Brain microvascular endothelial cell (primary cell): ENCODE data around the gene RHOV.

Source experiments
- DNase-seq: peaks from one replicate; pipeline ENCODE4 v3.0.0-alpha.2; 2020
- H3K27ac ChIP-seq: fragments of 250-450 bp; sonication (Bioruptor Pico); 2 replicates; pipeline ENCODE4 v1.5.1; 2020; ENCODE audit warnings: mild to moderate bottlenecking, moderate library complexity
- H3K27me3 ChIP-seq: fragments of 250-450 bp; sonication (Bioruptor Pico); replicated peaks from 2 replicates; pipeline ENCODE4 v1.5.1; 2020; ENCODE audit warnings: mild to moderate bottlenecking
- H3K36me3 ChIP-seq: fragments of 250-450 bp; sonication (Bioruptor Pico); replicated peaks from 2 replicates; pipeline ENCODE4 v1.5.1; 2020; ENCODE audit warnings: mild to moderate bottlenecking
- H3K4me3 ChIP-seq: 2 replicates; pipeline ENCODE4 v1.5.1; 2011; ENCODE audit warnings: low read depth, mild to moderate bottlenecking, control low read depth, low read length, moderate library complexity
- in situ Hi-C: cut with HindIII; loops from 2 replicates; pipeline ENCODE4 v1.10.0; 2017; ENCODE audit warnings: low sequenced_read_pairs, low pct_ligation_motif_present
- TF ChIP-seq, protein P1 (sequence below): IDR thresholded peaks from 2 replicates; pipeline ENCODE4 v1.5.1; 2011; ENCODE audit warnings: low read depth, mild to moderate bottlenecking, moderate library complexity, low read length, control low read depth, inconsistent platforms; ENCODE audit errors: missing control alignments

Gene RHOV

GRCh38 chr15:40918146-40918798 is 44.2 kb upstream of the RHOV start:
- TF ChIP-seq, protein P1, sequence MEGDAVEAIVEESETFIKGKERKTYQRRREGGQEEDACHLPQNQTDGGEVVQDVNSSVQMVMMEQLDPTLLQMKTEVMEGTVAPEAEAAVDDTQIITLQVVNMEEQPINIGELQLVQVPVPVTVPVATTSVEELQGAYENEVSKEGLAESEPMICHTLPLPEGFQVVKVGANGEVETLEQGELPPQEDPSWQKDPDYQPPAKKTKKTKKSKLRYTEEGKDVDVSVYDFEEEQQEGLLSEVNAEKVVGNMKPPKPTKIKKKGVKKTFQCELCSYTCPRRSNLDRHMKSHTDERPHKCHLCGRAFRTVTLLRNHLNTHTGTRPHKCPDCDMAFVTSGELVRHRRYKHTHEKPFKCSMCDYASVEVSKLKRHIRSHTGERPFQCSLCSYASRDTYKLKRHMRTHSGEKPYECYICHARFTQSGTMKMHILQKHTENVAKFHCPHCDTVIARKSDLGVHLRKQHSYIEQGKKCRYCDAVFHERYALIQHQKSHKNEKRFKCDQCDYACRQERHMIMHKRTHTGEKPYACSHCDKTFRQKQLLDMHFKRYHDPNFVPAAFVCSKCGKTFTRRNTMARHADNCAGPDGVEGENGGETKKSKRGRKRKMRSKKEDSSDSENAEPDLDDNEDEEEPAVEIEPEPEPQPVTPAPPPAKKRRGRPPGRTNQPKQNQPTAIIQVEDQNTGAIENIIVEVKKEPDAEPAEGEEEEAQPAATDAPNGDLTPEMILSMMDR: no peak
- Histone ChIP-seq H3K27ac (no peak overlapping the region), H3K4me3 (no peak overlapping the region), H3K27me3 (no peaks in the 10 kb centered on the region), H3K36me3 (no peaks in the 10 kb centered on the region)
- DNase-seq: no peak
- in situ Hi-C loops: loop anchor here (25.0 kb wide), 1 partner anchor 94 kb away; no protein-coding TSS in a partner anchor

DNA sequence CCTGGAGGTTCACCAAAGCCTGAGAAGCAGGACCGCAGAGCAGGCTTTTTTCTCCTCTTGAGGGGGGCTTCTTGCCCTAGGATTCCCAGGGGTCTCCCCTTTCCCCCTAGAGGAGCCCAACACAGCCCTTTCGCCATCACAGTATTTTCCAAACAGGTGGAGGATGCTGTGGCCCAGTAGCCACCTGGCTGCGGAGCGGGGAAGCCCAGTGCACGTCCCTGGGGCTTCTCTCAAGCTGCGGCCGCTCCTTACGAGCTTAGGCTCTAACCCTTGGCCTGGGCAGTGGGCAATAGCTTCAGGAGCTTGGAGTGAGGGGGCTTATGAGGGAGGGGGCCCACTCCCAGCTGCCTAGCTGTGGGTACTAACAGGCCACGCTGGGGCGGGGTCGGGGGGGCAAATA is 43.6 kb upstream of the RHOV start:
- no peaks in the 10 kb centered on the region for H3K36me3 ChIP-seq
- H3K4me3 ChIP-seq: no peak overlapping the region
- H3K27me3 ChIP-seq: no peaks in the 10 kb centered on the region
- DNase-seq: no peak
- in situ Hi-C loops: loop anchor here (25.0 kb wide), 1 partner anchor 95 kb away; no protein-coding TSS in a partner anchor
- TF ChIP-seq, protein P1: no peak
- H3K27ac ChIP-seq: no peak overlapping the region

DNA sequence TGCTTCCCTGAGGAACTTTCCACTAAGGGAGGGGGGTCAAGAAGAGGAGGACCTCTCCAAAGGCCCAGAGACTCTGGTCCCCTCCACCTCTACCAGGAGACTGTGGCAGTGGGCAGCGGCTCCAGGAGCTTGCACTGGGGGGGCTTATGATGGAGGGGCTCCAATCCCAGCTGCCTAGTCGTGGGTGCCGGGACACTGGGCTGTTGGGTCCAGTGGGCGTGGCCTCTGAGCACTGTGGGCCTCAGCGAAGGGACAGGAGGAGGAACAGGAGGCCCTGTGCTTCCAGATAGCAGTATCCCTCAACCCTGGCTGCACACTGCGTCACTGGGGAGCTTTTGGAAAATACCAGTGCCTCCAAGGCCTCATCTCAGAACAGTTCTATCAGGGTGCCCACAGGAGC is 41.6 kb upstream of the RHOV start:
- TF ChIP-seq, protein P1: no peak
- in situ Hi-C loops: loop anchor here (25.0 kb wide), 1 partner anchor 97 kb away; no protein-coding TSS in a partner anchor
- Histone ChIP-seq H3K36me3 (no peaks in the 10 kb centered on the region), H3K27ac (no peak overlapping the region), H3K4me3 (no peak overlapping the region), H3K27me3 (no peaks in the 10 kb centered on the region)
- no peak for DNase-seq

DNA sequence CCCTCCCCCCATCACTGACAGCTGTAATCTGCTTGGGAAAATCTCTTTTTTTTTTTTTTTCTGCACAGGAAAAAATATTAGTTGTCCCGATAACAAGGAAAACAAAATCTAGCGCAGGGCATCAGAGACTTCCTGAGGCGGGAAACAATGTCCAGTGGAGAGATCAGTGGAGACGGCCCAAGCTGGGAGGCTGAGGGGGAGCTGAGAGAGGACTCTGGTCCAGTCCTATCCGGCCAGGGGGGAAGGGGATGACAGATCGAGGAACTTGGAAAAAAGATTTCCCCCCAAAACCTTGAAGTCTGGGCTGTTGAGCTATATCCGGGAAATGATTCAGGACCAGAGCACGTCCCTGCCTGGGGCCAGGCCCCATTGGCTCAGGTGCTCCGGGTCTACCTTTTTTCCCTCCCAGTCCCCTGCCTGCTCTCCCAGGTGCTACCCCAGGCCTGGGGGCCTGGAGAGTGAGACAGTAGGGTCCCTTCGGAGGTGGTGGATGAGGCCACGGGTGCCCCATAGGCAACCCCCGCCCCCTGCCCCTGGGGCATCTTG is 41.2 kb upstream of the RHOV start:
- Histone ChIP-seq H3K4me3 (no peak overlapping the region), H3K36me3 (no peaks in the 10 kb centered on the region), H3K27me3 (no peaks in the 10 kb centered on the region), H3K27ac (no peak overlapping the region)
- in situ Hi-C loops: loop anchor here (25.0 kb wide), 1 partner anchor 97 kb away; no protein-coding TSS in a partner anchor
- DNase-seq: no peak
- TF ChIP-seq, protein P1: no peak

GRCh38 chr15:40914486-40914885 is 40.5 kb upstream of the RHOV start:
- in situ Hi-C loops: loop anchor here (25.0 kb wide), 1 partner anchor 98 kb away; no protein-coding TSS in a partner anchor
- Histone ChIP-seq H3K27me3 (no peaks in the 10 kb centered on the region), H3K36me3 (no peaks in the 10 kb centered on the region), H3K4me3 (no peak overlapping the region), H3K27ac (no peak overlapping the region)
- TF ChIP-seq, protein P1: no peak
- no peak for DNase-seq
